ENCODE results near the gene SPSB1.
A peak's percentile ranks its signal among the peaks of the same experiment; 100 is the strongest.

The SPSB1 gene

GRCh38 chr1:9317591-9318417 lies 25.1 kb downstream of the SPSB1 start:
- peak overlapping the region; percentile 83 for H3K27ac ChIP-seq
- DNase-seq (ENCODE audit: low spot score): peak; percentile 40
- TF ChIP-seq, protein P1, sequence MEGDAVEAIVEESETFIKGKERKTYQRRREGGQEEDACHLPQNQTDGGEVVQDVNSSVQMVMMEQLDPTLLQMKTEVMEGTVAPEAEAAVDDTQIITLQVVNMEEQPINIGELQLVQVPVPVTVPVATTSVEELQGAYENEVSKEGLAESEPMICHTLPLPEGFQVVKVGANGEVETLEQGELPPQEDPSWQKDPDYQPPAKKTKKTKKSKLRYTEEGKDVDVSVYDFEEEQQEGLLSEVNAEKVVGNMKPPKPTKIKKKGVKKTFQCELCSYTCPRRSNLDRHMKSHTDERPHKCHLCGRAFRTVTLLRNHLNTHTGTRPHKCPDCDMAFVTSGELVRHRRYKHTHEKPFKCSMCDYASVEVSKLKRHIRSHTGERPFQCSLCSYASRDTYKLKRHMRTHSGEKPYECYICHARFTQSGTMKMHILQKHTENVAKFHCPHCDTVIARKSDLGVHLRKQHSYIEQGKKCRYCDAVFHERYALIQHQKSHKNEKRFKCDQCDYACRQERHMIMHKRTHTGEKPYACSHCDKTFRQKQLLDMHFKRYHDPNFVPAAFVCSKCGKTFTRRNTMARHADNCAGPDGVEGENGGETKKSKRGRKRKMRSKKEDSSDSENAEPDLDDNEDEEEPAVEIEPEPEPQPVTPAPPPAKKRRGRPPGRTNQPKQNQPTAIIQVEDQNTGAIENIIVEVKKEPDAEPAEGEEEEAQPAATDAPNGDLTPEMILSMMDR (conservative IDR thresholded peaks at IDR 0.05; ENCODE audit: low read depth): no peak
- ChIA-PET CTCF (interaction anchor here (0.6 kb wide), 1 partner anchor 10 kb away, joined by 3 read pairs; no protein-coding TSS in a partner anchor), POLR2A (ENCODE audit: low non-redundant PET) (no interaction called here)

DNA sequence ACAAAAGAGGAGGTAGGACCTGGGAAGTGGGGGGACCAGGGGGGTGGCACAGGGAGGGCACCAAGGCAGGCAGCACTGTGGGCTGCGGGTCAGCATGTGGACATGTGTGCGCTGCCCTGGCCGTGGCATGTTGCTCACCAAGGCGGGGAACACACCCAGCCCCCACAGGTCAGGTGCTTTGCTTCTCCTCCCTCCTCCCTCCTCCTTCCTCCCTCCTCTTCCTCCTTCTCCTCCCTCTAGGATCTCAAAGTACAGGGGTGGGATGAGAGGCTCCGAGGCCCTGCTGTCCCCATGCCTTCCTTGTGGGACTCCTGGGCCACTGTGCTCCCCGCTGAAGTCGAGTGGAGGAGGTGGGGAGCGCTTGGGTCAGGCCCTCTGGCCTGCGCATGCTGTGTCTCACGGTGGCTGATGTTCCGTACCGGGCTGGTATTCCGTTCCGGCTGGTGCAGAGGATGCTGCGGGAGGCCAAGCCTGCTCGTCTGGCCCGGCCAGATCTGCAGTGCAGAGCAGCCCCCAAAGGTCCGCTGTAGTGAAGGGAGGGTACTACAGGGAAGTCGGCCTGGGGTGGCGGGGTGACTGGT lies 26.6 kb downstream of the SPSB1 start:
- CTCF ChIA-PET: no interaction called here
- no peak for DNase-seq (ENCODE audit: low spot score)
- TF ChIP-seq, protein P1 (conservative IDR thresholded peaks at IDR 0.05; ENCODE audit: low read depth): no peak
- H3K27ac ChIP-seq: peak overlapping the region; percentile 91
- POLR2A ChIA-PET (ENCODE audit: low non-redundant PET): no interaction called here

DNA sequence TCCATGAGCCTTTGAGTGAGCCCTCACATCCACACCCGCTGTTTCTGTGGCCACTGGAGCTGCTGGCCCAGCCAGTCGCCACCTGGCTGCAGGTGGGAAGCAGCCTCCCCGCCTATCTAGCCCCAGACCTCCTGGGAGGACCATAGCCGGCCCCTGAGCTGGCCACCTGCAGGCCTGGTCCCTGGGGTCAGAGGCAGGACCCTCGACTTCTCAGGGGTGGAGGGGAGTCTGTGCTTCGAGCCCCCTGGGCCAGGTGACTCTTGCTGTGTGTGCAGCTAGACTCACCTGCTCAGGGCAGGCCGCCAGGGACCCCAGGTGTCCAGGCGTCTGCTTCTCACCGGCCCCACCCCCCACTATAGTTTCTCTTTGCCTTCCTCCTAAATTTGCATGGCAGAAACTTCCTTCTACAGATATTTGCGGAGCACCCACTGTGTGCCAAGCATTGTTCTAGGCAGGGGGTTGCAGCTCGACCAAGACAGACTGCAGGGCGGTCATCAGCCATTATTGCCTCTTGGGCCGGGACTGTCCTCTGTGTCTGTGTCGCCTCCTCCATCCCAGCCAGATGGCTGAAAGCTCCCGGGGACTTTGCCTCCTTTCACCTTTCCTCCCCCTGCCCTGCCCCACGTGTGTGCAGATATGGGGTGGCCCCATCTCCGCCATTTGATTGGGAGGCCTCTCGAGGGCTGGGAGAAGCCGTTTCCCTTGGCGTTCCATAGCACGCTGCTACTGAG lies 27.3 kb downstream of the SPSB1 start:
- CTCF ChIA-PET: no interaction called here
- DNase-seq (ENCODE audit: low spot score): no peak
- TF ChIP-seq, protein P1 (conservative IDR thresholded peaks at IDR 0.05; ENCODE audit: low read depth): no peak
- peak overlapping the region; percentile 91 for H3K27ac ChIP-seq
- POLR2A ChIA-PET (ENCODE audit: low non-redundant PET): no interaction called here

- CTCF ChIA-PET: interaction anchor here (0.5 to 1.1 kb wide), 2 partner anchors 54 to 62 kb away, joined by 3 read pairs; no protein-coding TSS in a partner anchor
- POLR2A ChIA-PET (ENCODE audit: low non-redundant PET): interaction anchor here (0.6 to 1.0 kb wide), 2 partner anchors 11 to 104 kb away, joined by 3 read pairs; no protein-coding TSS in a partner anchor
- TF ChIP-seq, protein P1 (conservative IDR thresholded peaks at IDR 0.05; ENCODE audit: low read depth): no peak
- no peak for DNase-seq (ENCODE audit: low spot score)
- H3K27ac ChIP-seq: peak overlapping the region; percentile 91
Measured at GRCh38 chr1:9320520-9321479, 28.1 kb downstream of the SPSB1 start.

DNA sequence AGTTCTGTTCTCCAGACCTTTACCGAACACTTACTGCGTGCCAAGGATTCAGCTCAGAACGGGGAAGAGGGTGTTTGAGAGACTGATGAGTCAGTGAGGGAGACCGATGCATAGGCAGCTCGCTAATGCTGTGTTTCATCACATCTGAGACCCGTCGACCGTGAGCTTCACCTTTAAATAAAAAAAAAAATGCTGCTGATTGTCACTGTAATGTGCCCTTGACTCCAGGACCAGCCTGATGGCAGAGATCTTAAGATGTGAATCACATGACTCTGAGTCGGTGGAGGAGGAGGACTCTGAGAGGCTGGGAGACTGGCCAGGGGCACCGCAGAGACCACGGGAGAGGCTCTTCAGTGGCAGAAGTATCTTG lies 28.8 kb downstream of the SPSB1 start:
- peak; percentile 82 for DNase-seq (ENCODE audit: low spot score)
- ChIA-PET CTCF (interaction anchor here (0.5 to 1.1 kb wide), 3 partner anchors 54 to 211 kb away, joined by 3 read pairs; no protein-coding TSS in a partner anchor), POLR2A (ENCODE audit: low non-redundant PET) (interaction anchor here (0.6 to 1.0 kb wide), 2 partner anchors 10 to 104 kb away, joined by 3 read pairs; no protein-coding TSS in a partner anchor)
- H3K27ac ChIP-seq: peak overlapping the region; percentile 91
- TF ChIP-seq, protein P1 (conservative IDR thresholded peaks at IDR 0.05; ENCODE audit: low read depth): no peak
